ENCODE data around the gene FUT8.

Gene FUT8

DNA sequence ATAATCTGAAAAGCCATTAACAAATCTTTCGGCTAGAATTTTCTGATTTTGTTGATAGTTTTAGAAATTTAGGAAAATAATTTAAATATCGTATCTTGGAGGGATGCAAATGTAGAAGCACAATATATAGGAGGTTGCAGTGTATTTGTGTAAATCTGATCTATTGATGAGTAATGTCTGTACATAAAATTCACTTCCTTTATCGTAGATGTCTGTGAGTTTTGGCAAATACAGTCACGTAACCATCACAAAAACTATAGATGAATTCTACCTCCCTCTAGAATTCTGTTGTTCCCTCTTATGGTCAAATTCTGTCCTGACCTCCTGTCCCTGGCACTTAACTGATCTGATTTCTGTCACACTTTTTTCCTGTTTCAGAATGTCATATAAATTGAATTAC is 151.8 kb downstream of the FUT8 start:
- Histone ChIP-seq H3K9me3 (no peaks in the 10 kb centered on the region), H3K27me3 (no peaks in the 10 kb centered on the region), H3K4me3 (ENCODE audit: low read depth, low read length) (no peak overlapping the region), H3K36me3 (no peaks in the 10 kb centered on the region), H3K4me1 (no peaks in the 10 kb centered on the region)
- DNase-seq: no peak
- TF ChIP-seq, protein P1, sequence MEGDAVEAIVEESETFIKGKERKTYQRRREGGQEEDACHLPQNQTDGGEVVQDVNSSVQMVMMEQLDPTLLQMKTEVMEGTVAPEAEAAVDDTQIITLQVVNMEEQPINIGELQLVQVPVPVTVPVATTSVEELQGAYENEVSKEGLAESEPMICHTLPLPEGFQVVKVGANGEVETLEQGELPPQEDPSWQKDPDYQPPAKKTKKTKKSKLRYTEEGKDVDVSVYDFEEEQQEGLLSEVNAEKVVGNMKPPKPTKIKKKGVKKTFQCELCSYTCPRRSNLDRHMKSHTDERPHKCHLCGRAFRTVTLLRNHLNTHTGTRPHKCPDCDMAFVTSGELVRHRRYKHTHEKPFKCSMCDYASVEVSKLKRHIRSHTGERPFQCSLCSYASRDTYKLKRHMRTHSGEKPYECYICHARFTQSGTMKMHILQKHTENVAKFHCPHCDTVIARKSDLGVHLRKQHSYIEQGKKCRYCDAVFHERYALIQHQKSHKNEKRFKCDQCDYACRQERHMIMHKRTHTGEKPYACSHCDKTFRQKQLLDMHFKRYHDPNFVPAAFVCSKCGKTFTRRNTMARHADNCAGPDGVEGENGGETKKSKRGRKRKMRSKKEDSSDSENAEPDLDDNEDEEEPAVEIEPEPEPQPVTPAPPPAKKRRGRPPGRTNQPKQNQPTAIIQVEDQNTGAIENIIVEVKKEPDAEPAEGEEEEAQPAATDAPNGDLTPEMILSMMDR (IDR thresholded peaks at IDR 0.05; ENCODE audit: low read depth, low read length): no peak

DNA sequence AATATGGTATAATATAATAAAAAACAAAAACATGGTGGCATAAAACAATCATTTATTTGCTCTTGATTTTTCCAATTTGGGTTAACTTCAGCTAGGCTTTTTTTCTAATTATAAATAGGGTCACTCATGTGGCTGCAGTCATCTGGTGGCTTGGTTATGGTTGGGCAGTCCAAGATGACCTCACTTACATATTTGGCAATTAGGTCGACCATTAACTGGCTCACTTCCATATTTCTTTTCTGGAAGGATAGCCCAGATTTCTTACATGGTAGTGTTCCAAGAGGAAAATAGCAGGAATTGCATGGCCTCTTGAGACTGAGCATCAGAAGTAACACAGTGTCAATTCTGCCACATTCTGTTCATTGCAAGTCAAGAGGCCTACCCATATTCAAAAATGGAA is 153.4 kb downstream of the FUT8 start:
- H3K9me3 ChIP-seq: no peaks in the 10 kb centered on the region
- no peaks in the 10 kb centered on the region for H3K36me3 ChIP-seq
- no peak overlapping the region for H3K4me3 ChIP-seq (ENCODE audit: low read depth, low read length)
- no peaks in the 10 kb centered on the region for H3K4me1 ChIP-seq
- TF ChIP-seq, protein P1 (IDR thresholded peaks at IDR 0.05; ENCODE audit: low read depth, low read length): no peak
- no peaks in the 10 kb centered on the region for H3K27me3 ChIP-seq
- no peak for DNase-seq

DNA sequence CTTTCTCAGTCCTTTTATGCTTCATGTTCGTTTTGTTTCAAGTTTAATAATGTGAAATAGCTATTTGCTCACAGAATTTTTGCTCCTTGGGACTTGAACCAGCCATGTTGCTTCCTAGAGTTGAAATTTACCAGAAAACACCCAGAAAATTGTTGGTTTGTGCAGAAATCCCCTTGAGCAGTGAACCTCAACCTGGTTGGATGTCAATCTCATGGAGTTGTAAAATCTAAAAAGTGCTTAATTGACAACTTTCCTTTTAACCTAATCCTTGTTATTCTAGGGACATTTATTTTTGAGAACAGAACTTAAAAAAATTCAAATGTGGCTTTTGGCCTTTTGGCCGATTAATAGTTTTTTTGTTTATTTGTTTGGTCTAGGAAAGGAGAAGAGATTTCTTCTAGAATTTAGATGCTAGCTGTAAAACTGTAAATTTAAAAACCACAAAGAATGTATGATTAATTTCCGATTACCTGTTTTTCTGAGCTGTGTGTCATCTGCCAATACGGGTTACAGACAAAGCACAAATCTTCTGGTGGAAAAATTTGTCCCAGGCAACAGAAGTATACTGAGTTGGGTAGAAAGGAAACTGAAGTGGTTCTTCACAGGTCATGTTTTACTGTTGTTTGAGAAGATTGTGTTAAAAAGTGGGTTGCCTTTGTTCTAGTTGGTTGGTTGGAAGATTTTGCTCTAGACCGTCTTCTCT is 154.4 kb downstream of the FUT8 start:
- TF ChIP-seq, protein P1 (IDR thresholded peaks at IDR 0.05; ENCODE audit: low read depth, low read length): no peak
- DNase-seq: no peak
- H3K36me3 ChIP-seq: no peaks in the 10 kb centered on the region

DNA sequence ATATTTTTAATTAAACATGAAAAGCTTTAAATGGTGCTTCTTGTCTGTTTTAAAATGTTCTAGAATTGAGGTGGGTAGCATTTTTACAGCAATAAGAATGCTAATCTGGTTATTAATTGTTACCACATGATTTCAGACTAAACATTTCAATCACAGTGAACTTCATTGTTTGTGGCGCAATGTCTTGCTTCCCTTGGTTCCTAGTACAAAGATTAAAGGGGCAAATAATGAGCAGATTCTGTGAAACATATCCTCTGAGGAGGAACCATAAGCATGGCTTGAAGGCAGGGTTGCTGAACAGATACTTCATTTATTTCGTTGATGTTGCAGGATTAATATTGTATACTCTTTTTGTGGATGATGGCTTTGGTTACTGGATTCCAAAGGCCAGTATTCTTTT is 162.1 kb downstream of the FUT8 start:
- Histone ChIP-seq H3K27me3 (no peaks in the 10 kb centered on the region), H3K4me1 (peaks cover 5% of the 10 kb centered on the region), H3K4me3 (ENCODE audit: low read depth, low read length) (no peak overlapping the region), H3K36me3 (no peaks in the 10 kb centered on the region), H3K9me3 (no peaks in the 10 kb centered on the region)
- TF ChIP-seq, protein P1 (IDR thresholded peaks at IDR 0.05; ENCODE audit: low read depth, low read length): no peak
- no peak for DNase-seq

More for the DNA sequence above, 154.4 kb downstream of the FUT8 start:
- no peak overlapping the region for H3K4me3 ChIP-seq (ENCODE audit: low read depth, low read length)
- no peaks in the 10 kb centered on the region for H3K27me3 ChIP-seq
- no peaks in the 10 kb centered on the region for H3K4me1 ChIP-seq
- H3K9me3 ChIP-seq: no peaks in the 10 kb centered on the region

DNA sequence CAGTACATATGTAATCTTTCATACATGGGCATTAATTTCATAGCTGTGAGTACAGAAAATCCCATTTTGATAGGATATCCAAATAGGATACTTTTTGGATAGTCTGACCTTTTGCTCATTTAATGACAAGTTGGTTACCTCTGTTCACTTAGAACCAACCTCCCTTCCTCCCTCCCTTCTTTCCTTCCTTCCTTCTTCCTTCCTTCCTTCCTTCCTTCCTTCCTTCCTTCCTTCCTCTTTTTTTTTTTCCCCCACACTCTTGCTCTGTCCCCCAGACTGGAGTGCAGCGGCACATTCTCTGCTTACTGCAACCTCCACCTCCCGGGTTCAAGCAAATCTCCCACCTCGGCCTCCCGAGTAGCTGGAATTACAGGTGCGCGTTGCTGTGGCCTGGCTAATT is 162.9 kb downstream of the FUT8 start:
- Histone ChIP-seq H3K4me3 (ENCODE audit: low read depth, low read length) (no peak overlapping the region), H3K9me3 (no peaks in the 10 kb centered on the region), H3K4me1 (peaks cover 5% of the 10 kb centered on the region)

DNA sequence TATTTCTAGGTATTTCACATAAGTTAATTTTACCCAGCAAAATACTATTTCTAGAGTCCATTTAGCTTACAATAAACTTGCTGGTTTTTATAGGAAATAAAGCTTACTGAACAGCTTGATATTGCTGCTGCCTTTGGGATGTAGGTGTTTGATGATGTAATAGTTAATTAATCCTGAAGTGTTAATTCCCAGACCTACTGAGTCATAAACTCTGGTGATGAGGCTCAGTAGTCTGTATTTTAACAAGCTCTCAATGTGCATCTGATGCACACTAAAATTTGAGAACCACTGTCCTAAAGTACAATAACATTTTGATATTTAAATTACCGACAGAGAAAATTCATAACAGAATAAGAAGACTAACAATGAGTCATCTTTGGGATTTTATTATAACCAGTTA is 168.4 kb downstream of the FUT8 start:
- no peak overlapping the region for H3K4me3 ChIP-seq (ENCODE audit: low read depth, low read length)
- H3K36me3 ChIP-seq: no peaks in the 10 kb centered on the region
- peaks cover 5% of the 10 kb centered on the region for H3K4me1 ChIP-seq
- DNase-seq: no peak
- H3K27me3 ChIP-seq: no peaks in the 10 kb centered on the region
- TF ChIP-seq, protein P1 (IDR thresholded peaks at IDR 0.05; ENCODE audit: low read depth, low read length): no peak
- H3K9me3 ChIP-seq: no peaks in the 10 kb centered on the region

More for the DNA sequence above, 162.9 kb downstream of the FUT8 start:
- H3K36me3 ChIP-seq: no peaks in the 10 kb centered on the region
- DNase-seq: no peak
- no peaks in the 10 kb centered on the region for H3K27me3 ChIP-seq
- TF ChIP-seq, protein P1 (IDR thresholded peaks at IDR 0.05; ENCODE audit: low read depth, low read length): no peak
